GM19467 (cell line): ENCODE results near the gene EPHA3.

Experiments used
- ATAC-seq: cut with Tn5 transposase; IDR thresholded peaks from one replicate; pipeline ENCODE4 v1.9.1; 2021; ENCODE audit warnings: mild to moderate bottlenecking, moderate library complexity; ENCODE audit not compliant: unreplicated experiment

The EPHA3 gene

GRCh38 chr3:89278302-89279025 lies 171.0 kb downstream of the EPHA3 start:
- no peak for ATAC-seq

GRCh38 chr3:89280301-89280700 lies 172.9 kb downstream of the EPHA3 start:
- no peak for ATAC-seq

- no peak for ATAC-seq
These were observed 173.5 kb downstream of the EPHA3 start for GRCh38 chr3:89280822-89281365.

- ATAC-seq, result no peak
These were observed 180.6 kb downstream of the EPHA3 start for GRCh38 chr3:89287902-89288508.

GRCh38 chr3:89289574-89290190 lies 182.3 kb downstream of the EPHA3 start:
- no peak for ATAC-seq

- no peak for ATAC-seq
These were observed 189.8 kb downstream of the EPHA3 start for GRCh38 chr3:89297199-89297598.

GRCh38 chr3:89300526-89300925 lies 193.1 kb downstream of the EPHA3 start:
- ATAC-seq, result no peak

- no peak for ATAC-seq
These were observed 193.6 kb downstream of the EPHA3 start for GRCh38 chr3:89300981-89301380.

GRCh38 chr3:89303701-89304100 lies 196.3 kb downstream of the EPHA3 start:
- no peak for ATAC-seq

- no peak for ATAC-seq
These were observed 199.1 kb downstream of the EPHA3 start for GRCh38 chr3:89306540-89306939.

- ATAC-seq, result no peak
These were observed 204.2 kb downstream of the EPHA3 start for GRCh38 chr3:89311581-89311980.

GRCh38 chr3:89312141-89312540 lies 204.7 kb downstream of the EPHA3 start:
- no peak for ATAC-seq

- ATAC-seq, result no peak
These were observed 207.2 kb downstream of the EPHA3 start for GRCh38 chr3:89314454-89315098.

GRCh38 chr3:89315750-89316470 lies 208.5 kb downstream of the EPHA3 start:
- no peak for ATAC-seq

GRCh38 chr3:89320186-89320585 lies 212.8 kb downstream of the EPHA3 start:
- ATAC-seq, result no peak

GRCh38 chr3:89326997-89327396 lies 219.6 kb downstream of the EPHA3 start:
- no peak for ATAC-seq

GRCh38 chr3:89332386-89332785 lies 225.0 kb downstream of the EPHA3 start:
- ATAC-seq, result no peak

- no peak for ATAC-seq
These were observed 225.4 kb downstream of the EPHA3 start for GRCh38 chr3:89332793-89333192.

- no peak for ATAC-seq
These were observed 228.3 kb downstream of the EPHA3 start for GRCh38 chr3:89335693-89336092.

- no peak for ATAC-seq
These were observed 233.0 kb downstream of the EPHA3 start for GRCh38 chr3:89340408-89340807.

- ATAC-seq, result no peak
These were observed 236.7 kb downstream of the EPHA3 start for GRCh38 chr3:89344076-89344475.
